Right cardiac atrium (tissue), 5 donors: ENCODE measurements around the gene FAAH2. TPM values are rescaled to one million over a fixed set of nuclear protein-coding genes. Genes with fewer than 3 reads are reported as not detected.
"Not testable (repeated sequence)": the region's sequence is repeated elsewhere in the genome, so short reads cannot be mapped to it uniquely, and the experiment has no call there.

Experiments used
- ATAC-seq, 2 donors: fragments of 200-7000 bp; cut with Tn5 transposase; one replicate each; pipeline versions ENCODE4 v1.8.0 to v1.9.1; 2020; ENCODE audit warnings: moderate library complexity in 2 of 2, mild to moderate bottlenecking in 1 of 2
- DNase-seq, 3 donors: peaks; one replicate each; pipeline ENCODE4 v3.0.0-alpha.2; 2020
- H3K27ac ChIP-seq: one replicate; pipeline ENCODE4 v1.5.1; 2013; ENCODE audit warnings: mild to moderate bottlenecking, low read length, control low read depth, moderate library complexity
- H3K27me3 ChIP-seq: one replicate; pipeline ENCODE4 v1.6.1; 2013; ENCODE audit not compliant: control insufficient read depth, insufficient read depth
- H3K4me1 ChIP-seq: one replicate; pipeline ENCODE4 v1.6.1; 2013; ENCODE audit warnings: low read length; ENCODE audit not compliant: control insufficient read depth, insufficient read depth
- H3K4me3 ChIP-seq: one replicate; pipeline ENCODE4 v1.5.1; 2013; ENCODE audit warnings: low read length, control low read depth
- H3K9me3 ChIP-seq: one replicate; pipeline ENCODE4 v1.6.1; 2013; ENCODE audit warnings: low read length; ENCODE audit not compliant: control insufficient read depth
- WGBS: extraction: QIAGEN DNeasy Blood & Tissue Kit; methylation state at CpG from one replicate; pipeline ENCODE4 v1.1.7; 2013; 5-methylcytosine and 5-hydroxymethylcytosine counted together
- intact Hi-C, 4 donors: fragments of 100-400 bp; cut with DNase I; formaldehyde crosslinking; loops; one replicate each; pipeline versions ENCODE4 v1.11.0 to v1.14.0; 2022 to 2023
- polyA plus RNA-seq: library from polyadenylated mRNA; stranded (reverse); fragments of 200-250 nt; gene quantifications from one replicate; pipeline ENCODE4 v1.2.3, GENCODE V29; 2013
- total RNA-seq, 4 donors: library from RNA; stranded (reverse); fragmentation: NEBNext Ultra II Directional; extraction: Animal tissue kit (Norgen Biotek cat#: 25700); gene quantifications; one replicate each; pipeline ENCODE4 v1.2.1, GENCODE V29; 2021
- donor health status: healthy with polysubstance abuse.
- donor health status: DM: no; HTN: yes; CAD: no.
- donor health status: DM: no; HTN: no; CAD: no.
- donor health status: DM: no; HTN: yes; CAD: no; lungs with severe emphysema.
- donor health status: DM: yes; HTN: yes; CAD: no.

FAAH2 gene
- total and polyA plus RNA-seq, 5 donors: 0.18 to 0.58 (median 0.28) TPM; not detected in 1

DNA sequence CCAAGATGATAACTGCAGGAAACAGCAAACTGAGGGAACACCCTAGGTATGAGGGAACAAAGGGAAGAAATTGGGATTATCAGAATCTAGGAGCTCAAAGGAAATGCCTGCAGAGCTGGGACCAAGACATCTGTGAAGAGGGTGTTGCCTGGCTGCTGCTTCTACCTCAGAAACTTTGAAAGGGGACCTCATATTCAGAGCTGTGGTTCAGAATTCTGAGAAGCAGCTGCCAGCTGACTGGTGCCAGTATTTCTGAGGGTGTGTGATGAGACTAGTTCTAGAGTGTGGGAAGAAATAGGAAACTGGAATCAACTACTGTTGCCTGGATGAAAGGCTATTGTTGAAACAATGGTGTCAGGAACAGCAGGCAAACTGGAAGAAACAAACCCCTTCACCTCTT, 8.5 kb downstream of the FAAH2 start:
- Histone ChIP-seq H3K9me3 (no peaks in the 10 kb centered on the region), H3K27me3 (no peaks in the 10 kb centered on the region), H3K4me3 (no peak overlapping the region), H3K4me1 (no peaks in the 10 kb centered on the region), H3K27ac (no peak overlapping the region)
- intact Hi-C loops: no loop called here
- ATAC-seq (no peak), DNase-seq (no peak)

DNA sequence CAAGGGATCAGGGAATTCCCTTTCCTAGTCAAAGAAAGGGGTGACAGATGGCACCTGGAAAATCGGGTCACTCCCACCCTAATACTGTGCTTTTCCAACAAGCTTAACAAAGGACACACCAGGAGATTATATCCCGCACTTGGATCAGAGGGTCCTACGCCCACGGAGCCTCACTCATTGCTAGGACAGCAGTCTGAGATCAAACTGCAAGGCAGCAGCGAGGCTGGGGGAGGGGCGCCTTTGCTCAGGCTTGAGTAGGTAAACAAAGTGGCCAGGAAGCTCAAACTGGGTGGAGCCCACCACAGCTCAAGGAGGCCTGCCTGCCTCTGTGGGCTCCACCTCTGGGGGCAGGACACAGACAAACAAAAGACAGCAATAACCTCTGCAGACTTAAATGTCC, 9.2 kb downstream of the FAAH2 start:
- H3K27me3 ChIP-seq, H3K9me3 ChIP-seq, intact Hi-C loops, H3K4me1 ChIP-seq, ATAC-seq, H3K27ac ChIP-seq, H3K4me3 ChIP-seq: not testable (repeated sequence)
- peak in 1 of 3 donors; percentile 10 for DNase-seq
- WGBS: 95% methylated on average over 5 of the region's 6 CpGs

DNA sequence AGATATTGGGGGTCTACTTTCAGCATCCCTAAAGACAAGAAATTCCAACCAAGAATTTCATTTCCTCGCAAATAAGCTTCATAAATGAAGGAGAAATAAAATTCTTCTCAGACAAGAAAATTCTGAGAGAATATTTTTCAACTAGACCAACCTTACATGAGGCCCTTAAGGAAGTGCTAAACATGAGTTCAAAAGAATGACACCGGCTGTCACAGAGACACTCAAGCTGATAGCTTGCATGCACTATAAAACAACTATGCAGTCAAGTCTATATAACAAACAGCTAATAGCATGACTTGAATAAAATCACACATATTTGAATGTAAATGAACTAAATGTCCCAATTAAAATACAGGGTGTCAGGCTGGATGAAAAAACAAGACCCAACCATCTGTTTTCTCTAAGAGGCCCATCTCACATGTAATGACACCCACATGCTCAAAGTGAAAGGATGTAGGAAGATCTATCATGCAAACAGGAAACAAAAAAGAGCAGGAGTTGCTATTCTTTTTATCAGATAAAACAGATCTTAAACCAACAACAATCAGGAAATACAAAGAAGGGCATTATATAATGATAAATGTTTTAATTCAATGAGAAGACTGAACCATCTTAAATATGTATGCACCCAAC, 27.2 kb downstream of the FAAH2 start:
- no peaks in the 10 kb centered on the region for H3K4me1 ChIP-seq
- WGBS: 93% methylated on average over 2 of the region's 2 CpGs
- H3K9me3 ChIP-seq: no peaks in the 10 kb centered on the region
- no peak for ATAC-seq
- no peak overlapping the region for H3K27ac ChIP-seq
- intact Hi-C loops: no loop called here
- H3K4me3 ChIP-seq: no peak overlapping the region
- DNase-seq: no peak
- no peaks in the 10 kb centered on the region for H3K27me3 ChIP-seq

DNA sequence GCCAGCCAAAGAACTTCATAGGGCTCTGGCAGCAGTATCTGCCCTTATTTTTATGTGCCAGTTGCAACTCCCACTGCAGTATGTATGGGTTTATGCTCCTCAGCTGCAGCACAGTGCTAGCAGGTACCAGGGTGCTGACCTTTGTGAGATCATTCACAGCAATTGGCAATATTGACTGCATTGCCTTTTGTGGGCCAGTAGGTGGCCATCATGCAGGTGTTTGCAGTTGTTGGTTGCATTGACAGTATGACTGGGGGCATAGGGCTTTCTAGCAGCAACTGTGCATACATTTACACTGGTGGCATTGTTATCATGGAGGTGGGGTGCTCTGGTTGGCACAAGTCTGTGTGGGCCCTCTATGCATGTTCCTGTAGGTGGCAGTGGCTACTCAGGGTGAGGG, 42.5 kb downstream of the FAAH2 start:
- ATAC-seq (no peak), DNase-seq (no peak)
- no peak overlapping the region for H3K27ac ChIP-seq
- H3K27me3 ChIP-seq: no peaks in the 10 kb centered on the region
- no peaks in the 10 kb centered on the region for H3K4me1 ChIP-seq
- intact Hi-C loops: no loop called here
- H3K9me3 ChIP-seq: no peaks in the 10 kb centered on the region
- no peak overlapping the region for H3K4me3 ChIP-seq

DNA sequence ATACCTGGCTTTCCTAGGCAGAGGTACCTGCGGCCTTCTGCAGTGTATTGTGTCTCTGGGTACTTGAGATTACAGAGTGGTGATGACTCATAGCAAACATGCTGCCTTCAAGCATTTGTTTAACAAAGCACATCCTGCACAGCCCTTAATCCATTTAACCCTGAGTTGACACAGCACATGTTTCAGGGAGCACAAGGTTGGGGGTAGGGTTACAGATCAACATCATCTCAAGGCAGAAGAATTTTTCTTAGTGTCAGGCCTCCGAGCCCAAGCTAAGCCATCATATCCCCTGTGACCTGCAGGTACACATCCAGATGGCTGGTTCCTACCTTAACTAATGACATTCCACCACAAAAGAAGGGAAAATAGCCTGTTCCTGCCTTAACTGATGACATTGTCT, 49.3 kb downstream of the FAAH2 start:
- ATAC-seq, H3K27ac ChIP-seq, intact Hi-C loops, H3K27me3 ChIP-seq, H3K9me3 ChIP-seq, H3K4me3 ChIP-seq, H3K4me1 ChIP-seq, DNase-seq: not testable (repeated sequence)
- WGBS: 65% methylated on average over 2 of the region's 2 CpGs

DNA sequence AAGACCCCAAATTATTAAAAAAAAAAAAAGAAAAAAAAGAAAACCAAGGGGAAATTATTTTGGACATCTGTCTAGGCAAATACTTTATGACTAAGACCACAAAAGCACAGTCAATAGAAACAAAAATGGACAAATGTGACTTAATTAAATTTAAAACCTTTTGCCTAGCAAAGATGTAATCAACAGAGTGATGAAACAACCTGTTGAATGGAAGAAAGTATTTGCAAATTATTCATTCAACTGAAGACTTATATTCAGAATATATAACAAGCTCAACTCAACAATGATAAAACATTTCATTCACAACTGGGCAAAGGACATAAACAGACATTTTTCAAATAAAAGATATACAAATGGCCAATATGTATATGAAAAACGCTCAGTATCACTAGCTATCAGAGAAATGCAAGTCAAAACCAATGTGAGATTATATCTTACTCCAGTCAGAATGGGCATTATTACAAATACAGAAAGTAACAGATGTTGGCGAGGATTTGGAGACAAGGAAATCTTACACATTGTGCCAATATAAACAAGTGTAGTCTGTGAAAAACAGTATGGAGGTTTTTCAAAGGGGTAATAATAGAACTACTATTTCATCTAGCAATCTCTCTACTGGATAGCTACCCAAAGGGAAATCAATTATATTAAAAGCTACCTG, 67.1 kb downstream of the FAAH2 start:
- Histone ChIP-seq H3K4me3 (no peak overlapping the region), H3K9me3 (no peaks in the 10 kb centered on the region), H3K27me3 (no peaks in the 10 kb centered on the region), H3K4me1 (no peaks in the 10 kb centered on the region), H3K27ac (no peak overlapping the region)
- no peak for DNase-seq
- intact Hi-C loops: no loop called here
- ATAC-seq: no peak
- WGBS: 48% methylated on average over 2 of the region's 2 CpGs

DNA sequence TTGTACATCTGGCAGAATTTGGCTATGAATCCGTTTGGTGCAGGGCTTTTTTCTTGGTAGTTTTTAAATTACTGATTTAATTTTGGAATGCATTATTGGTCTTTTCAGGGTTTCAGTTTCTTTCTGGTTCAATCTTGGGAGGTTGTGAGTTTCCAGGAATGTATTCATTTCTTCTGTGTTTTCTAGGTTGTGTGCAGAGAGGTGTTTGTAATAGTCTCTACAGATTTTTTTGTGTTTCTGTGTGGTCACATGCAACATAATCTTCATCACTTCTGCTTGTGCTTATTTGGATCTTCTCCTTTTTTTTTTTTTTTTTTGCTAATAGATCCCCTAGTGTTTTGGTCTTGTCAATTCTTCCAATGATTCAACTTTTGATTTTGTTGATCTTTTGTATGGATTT, 77.6 kb downstream of the FAAH2 start:
- H3K9me3 ChIP-seq: no peaks in the 10 kb centered on the region
- H3K4me3 ChIP-seq: no peak overlapping the region
- DNase-seq (no peak), ATAC-seq (no peak)
- no peaks in the 10 kb centered on the region for H3K4me1 ChIP-seq
- intact Hi-C loops: no loop called here
- no peaks in the 10 kb centered on the region for H3K27me3 ChIP-seq
- H3K27ac ChIP-seq: no peak overlapping the region
- WGBS: 33% methylated on average over 1 of the region's 1 CpG

DNA sequence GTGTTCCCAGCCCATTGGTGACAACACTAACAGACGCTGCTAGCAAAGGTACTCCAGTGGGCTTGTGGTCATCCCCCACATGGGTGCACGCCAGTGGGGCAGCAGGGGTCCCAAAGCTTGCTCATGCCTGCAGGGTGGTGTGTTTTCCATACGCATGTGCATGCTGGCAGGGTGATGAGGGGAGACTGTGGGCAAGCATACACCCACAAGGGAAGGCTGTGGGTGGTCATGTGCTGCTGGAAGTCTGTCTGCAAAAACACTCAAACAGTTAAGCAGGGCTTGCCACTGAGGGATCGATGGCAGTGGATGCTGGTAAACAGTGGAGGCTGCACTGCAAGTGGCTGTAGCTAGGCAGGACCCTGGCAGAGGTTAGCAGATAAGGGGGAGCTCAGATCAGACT, 79.9 kb downstream of the FAAH2 start:
- Histone ChIP-seq H3K9me3 (no peaks in the 10 kb centered on the region), H3K27me3 (no peaks in the 10 kb centered on the region), H3K4me1 (no peaks in the 10 kb centered on the region), H3K4me3 (no peak overlapping the region), H3K27ac (no peak overlapping the region)
- ATAC-seq (no peak), DNase-seq (no peak)
- 90% methylated on average over 4 of the region's 4 CpGs for WGBS
- intact Hi-C loops: no loop called here

DNA sequence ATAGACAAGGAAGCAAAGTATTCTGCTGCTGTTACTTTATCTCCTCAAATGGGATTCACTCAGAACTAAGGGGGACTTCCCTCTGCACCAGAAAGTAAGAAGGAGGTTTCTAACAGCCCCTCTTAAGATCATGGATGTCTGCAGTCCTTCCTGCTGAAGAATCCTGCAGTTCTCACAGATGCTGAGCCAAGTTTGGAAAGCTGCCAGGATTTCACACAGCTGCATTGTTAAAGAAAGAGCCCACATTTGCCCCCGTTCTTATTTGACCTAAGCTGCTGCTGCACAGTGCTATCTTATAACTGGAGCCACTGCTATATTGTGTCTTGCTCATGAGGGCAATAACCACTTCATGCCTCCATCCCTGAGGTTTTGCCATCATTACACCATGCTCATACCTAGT, 81.1 kb downstream of the FAAH2 start:
- no peak for DNase-seq
- intact Hi-C loops: no loop called here
- Histone ChIP-seq H3K27ac (no peak overlapping the region), H3K4me3 (no peak overlapping the region), H3K27me3 (no peaks in the 10 kb centered on the region), H3K4me1 (no peaks in the 10 kb centered on the region), H3K9me3 (no peaks in the 10 kb centered on the region)
- WGBS: 6% methylated on average over 1 of the region's 1 CpG
- no peak for ATAC-seq

DNA sequence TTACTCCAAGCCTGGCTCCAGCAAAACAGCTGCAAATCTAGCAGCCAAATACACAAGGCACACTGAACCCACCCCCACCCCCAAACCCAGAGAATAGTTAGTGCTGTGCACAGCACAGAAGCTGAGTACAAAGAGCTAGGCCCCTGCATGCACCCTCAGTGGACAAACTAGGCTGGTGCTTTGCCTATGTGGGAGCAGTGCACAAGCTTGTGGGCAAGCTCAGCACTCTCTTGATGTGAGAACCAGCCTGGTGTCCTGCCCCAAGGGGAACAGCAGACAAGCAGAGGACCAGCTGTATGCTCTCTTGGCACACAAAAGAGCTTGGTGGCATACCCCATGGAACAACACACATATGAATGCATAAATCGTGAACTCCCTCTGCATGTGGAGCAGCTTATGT, 81.7 kb downstream of the FAAH2 start:
- DNase-seq: no peak
- Histone ChIP-seq H3K27ac (no peak overlapping the region), H3K4me3 (no peak overlapping the region), H3K27me3 (no peaks in the 10 kb centered on the region), H3K9me3 (no peaks in the 10 kb centered on the region), H3K4me1 (no peaks in the 10 kb centered on the region)
- 90% methylated on average over 1 of the region's 1 CpG for WGBS
- intact Hi-C loops: no loop called here
- no peak for ATAC-seq

DNA sequence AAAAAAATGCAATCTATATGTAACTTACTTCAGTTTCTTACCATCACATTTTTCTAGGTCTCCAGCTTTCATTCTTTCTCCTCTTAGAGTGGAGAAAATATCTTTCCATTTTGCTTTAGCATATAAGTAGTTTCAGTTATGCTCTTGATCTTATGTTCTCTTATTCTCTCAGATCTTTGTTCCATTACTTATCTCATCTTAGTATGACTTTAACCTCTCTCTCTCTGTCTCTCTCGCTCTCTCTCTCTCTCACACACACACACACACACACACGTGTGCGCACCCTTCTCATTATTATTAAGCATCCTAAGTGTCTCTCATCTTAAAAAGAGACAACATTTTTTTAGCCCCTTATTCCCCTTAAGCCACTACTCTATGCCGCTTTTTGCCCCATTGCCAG, 92.8 kb downstream of the FAAH2 start:
- Histone ChIP-seq H3K27ac (no peak overlapping the region), H3K4me3 (no peak overlapping the region), H3K9me3 (no peaks in the 10 kb centered on the region), H3K4me1 (no peaks in the 10 kb centered on the region), H3K27me3 (no peaks in the 10 kb centered on the region)
- ATAC-seq (no peak), DNase-seq (no peak)
- WGBS: 72% methylated on average over 4 of the region's 4 CpGs
- intact Hi-C loops: no loop called here
